IPS DF 19.7 (cell line): Measurements from ENCODE around the gene ZP1.

Source experiments
- DNase-seq: peaks from one replicate; pipeline ENCODE4 v3.0.0-alpha.2; 2013; ENCODE audit warnings: low read depth, low spot score

The ZP1 gene

GRCh38 chr11:60844045-60844869 lies 23.1 kb upstream of the ZP1 start:
- no peak for DNase-seq

DNA sequence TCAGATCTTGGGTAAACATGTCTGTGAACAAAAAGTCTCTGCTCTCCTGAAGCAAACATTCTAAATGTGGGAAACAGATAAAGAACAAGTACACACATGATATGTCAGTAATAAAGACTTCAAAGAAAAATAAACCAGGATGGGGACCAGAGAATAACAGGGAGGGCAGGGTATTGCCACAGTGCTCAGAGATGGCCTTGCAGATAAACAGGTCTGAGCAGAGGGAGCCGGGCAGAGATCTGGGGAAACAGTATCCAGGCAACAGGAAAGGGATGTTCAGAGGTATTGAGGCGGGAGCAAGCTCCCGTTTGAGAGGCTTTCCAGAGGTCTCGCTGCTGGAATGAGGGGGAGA lies 22.5 kb upstream of the ZP1 start:
- no peak for DNase-seq

DNA sequence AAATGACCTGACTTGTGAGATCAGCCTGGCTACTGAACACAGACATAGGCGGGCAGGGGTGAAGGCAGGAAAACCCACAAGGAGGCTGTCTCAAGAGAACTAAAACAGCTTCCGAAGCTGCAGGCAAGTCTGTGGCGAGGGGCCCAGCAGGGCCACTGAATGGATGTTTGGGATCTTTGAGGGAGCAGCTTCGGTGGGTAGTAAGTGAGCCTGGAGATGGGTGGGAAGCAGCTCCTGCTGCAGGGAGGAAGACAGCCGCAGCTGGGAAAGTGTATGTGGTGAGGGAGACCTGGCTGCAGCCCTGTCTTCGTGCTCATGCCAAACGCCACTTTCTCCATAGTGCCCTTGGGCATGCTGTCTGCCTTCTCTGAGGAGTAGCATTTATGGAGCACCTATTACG lies 22.0 kb upstream of the ZP1 start:
- DNase-seq = no peak

GRCh38 chr11:60847281-60847680 lies 20.1 kb upstream of the ZP1 start:
- DNase-seq = no peak

- no peak for DNase-seq
Observed at GRCh38 chr11:60847896-60848295, 19.4 kb upstream of the ZP1 start.

- DNase-seq = no peak
Observed at GRCh38 chr11:60848714-60849151, 18.6 kb upstream of the ZP1 start.

DNA sequence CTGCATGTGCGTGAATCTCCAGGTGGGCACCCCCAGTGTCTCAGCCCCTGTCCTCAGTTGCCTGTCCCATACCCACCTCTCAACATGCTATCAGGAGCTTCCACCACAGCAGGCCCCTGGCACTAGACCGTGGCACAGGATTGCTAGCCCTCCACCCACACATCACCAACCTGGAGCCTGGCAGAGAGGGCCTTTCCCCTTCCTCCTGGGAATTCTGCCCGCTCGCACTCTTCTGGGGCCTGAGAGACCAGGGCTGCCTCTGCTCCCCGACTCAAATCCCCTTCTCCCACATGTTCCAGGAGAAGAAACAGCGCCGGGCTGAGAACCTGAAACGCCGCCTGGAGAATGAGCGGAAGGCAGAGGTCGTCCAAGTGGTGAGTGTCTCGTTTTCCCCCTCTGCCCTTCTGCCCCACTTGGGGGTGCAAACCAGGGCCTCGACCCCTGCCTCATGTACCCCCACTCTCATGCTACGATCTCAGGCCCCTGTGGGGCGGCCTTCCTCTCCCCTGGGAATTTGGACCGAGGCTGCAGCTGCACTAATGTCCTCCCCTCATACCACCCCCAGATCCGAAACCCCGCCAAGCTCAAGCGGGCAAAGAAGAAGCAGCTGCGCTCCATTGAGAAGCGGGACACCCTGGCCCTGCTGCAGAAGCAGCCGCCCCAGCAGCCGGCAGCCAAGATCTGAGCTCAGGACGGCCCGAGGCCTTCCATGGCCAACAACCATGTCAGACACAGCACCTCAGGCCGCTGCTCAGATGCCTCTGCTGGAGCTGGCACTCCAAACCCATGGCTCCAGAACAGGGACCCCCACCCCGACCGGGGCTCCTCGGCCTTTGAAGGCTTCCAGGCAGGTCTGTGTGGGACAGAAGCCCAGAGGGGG lies 17.5 kb upstream of the ZP1 start:
- DNase-seq = no peak

DNA sequence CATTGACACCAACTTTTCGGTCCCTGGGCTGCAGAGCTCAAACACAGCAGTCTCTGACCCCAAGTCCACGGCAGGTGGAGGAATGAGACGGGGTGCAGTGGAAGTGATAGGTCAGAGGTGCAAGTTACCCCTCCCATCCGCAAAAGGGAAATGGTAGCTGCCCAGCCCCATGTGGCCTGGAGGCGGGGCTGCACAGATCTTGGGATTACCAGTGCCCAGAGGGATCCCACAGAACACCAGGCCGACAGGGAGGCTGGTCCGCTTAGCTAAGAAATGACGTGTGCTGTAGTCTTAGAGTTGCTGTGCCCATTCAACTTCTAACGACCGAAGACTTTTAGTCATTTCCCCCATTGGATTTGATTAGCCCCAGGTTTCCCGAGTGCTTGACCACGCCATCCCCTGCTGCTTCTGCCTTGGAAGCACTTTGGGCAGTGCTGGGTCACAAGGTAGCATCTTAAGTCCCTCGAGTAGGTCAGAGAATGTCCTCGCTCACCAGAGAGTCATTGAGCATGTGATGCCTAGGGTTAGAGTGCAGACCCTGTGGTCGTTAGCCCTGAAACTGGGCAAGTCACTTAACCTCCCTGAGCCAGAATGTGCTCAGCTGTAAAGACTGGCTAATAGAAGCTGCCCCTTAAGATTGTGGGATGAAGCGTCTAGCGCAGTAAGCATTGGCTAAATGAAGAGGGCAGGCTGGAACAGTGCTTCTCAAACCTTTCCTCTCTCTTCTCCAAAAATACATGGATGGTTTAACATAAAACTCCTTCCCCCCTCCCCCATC lies 15.8 kb upstream of the ZP1 start:
- no peak for DNase-seq

DNA sequence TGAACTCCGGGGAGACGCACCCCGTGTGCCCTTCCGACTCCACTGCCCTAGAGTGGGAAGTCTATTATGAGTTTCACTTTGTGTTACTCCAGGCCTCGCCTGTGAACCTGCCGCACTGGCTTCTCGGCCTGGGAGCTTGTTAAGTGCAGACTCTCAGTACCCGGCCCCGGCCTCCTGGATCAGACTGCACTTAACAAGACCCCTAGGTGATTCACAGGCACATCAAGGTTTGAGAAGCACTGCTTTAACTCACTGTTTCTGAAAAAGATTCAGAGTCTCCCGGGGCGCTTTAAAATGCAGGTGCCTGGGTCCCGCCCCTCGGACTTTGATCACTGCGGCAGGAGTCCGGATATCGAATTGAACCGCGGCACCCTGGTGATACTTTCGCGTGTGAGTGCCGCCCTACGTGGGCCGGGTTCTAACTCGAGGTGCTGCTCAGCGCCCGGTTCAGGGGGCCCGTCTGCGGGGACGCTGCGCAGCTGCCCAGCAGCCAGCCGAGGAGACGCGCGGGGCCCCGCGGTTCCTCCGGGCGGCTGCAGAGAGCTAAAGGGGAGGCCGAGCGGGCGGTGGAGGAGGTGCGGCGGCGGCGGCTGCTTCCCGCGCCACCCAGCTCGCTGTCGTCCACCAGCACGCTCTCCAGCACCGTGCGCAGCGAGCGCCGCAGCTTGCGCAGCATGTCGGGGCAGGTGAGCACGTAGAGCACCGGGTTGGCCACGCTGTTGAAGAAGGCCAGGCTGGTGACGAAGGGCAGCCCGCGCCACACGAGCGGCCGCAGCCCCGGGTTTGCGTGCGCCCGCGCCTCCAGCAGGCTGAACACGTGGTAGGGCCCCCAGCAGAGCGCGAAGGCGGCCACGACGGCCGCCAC lies 15.0 kb upstream of the ZP1 start:
- no peak for DNase-seq

DNA sequence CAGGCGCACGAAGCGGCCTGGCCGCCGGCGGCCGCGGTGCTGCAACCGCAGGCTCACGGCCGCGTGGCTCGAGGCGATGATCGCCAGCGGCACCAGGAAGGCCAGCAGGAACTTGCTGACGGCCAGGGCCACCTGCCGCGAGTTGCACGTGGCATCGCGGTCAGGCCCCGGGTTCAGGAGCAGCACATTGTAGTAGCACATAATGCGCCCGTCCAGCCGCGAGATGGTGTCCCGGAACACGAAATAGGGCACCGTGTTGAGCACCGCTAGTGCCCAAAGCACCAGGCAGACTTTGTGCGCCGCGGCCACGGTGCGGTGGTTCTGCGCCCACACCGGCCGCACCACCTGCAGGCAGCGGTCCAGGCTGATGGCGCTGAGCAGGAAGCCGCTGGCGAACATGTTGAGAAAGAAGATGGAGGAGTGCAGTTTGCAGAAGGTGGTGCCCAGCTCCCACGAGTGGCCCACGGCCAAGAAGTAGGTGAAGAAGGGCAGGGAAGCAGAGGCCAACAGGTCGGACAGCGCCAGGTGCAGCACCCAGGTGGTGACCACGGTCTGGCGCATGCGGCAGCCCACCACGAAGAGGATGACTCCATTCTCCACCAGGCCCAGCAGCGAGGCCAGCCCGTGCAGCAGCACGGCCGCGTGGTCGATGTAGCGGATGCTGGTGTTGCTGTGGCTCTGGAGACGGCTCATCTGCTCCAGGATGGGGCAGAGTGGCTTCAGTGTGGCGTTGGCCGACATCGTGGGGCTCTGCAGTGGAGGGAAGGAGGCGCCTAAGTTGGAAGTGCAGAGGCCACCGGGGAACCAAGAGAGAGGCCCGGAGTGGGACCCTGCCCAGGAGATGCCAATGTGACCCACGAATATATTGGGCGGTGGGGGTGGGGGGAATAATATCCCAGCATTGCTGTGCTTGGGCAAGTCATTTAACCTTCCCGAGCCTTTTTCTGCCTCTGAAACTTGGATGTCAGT lies 14.1 kb upstream of the ZP1 start:
- DNase-seq = no peak

DNA sequence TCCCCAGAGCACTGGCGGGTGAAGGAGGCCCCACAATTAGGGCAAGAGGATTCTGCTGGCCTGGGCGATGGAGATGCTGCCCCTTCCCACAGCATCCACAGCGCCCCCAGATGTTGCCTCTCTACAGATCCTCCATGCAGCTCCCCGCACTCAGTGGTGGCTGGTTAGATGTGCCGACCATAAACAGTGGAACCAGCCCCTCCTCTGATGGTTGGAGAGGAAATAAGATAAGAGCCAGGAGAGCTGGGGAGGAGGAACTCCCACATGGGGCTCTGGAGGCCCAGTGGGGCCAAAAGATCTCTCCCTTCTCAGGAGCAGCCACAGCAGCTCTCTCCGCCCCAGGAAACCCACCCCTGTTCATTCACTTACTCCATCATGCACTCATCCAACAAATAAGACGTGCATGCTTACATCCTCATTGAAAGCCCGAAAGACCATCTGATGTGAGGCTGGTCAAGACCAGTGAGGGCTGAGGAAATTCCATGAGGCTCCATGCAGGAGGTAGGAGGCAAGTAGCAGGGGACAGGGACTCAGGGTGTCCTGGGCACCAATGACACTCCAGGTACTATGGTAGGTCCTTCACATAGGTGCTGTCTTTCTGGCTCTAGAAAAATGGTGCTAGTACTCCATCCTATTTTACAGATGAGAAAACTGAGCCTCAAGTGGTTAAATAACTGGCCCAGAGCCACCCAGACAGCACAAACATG lies 13.0 kb upstream of the ZP1 start:
- DNase-seq = no peak

- DNase-seq = no peak
Observed at GRCh38 chr11:60854847-60855725, 12.3 kb upstream of the ZP1 start.

- no peak for DNase-seq
Observed at GRCh38 chr11:60855726-60856633, 11.4 kb upstream of the ZP1 start, which contains the start of gene PTGDR2. PTGDR2 (minus strand) TSS chr11:60855950; CDS start chr11:60853722, 2,228 bp downstream.

GRCh38 chr11:60857378-60858232 lies 9.7 kb upstream of the ZP1 start:
- DNase-seq = no peak

DNA sequence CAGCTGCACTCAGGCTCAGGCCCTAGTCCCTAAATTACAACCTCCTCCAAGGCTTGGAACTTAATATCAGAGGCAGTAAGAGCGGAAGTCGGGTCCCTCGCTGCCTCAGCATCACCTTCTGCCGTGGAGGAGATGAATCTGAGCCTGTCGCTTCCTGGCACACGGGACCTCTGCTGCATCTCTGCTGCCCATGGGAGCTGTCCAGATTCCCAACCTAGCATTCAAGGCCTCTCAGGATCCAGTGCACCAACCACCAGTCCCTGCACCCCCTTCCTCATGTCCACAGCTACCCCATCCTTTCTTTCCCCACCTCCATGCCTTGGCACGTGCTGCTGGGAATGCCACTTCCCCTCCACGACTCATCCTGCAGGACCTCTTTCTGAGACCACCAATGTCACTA lies 9.1 kb upstream of the ZP1 start:
- DNase-seq = no peak
